ENCODE measurements around the gene MMP7. TPM values are rescaled to one million over a fixed set of nuclear protein-coding genes. Genes with fewer than 3 reads are reported as not detected.

Gene MMP7, protein sequence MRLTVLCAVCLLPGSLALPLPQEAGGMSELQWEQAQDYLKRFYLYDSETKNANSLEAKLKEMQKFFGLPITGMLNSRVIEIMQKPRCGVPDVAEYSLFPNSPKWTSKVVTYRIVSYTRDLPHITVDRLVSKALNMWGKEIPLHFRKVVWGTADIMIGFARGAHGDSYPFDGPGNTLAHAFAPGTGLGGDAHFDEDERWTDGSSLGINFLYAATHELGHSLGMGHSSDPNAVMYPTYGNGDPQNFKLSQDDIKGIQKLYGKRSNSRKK
- not detected for total RNA-seq

DNA sequence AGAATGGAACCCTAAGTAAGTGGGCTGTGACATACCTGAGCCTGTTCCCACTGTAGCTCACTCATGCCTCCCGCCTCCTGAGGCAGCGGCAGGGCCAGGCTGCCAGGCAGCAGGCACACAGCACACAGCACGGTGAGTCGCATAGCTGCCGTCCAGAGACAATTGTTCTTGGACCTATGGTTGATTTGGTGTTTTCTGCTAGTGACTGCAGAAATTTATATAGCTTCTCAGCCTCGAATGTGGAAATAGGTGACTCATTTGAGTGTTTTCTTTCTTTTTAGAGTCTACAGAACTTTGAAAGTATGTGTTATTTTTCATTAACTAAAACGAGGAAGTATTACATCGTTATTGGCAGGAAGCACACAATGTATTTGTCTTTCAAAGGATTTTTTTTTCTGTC lies at the start of gene MMP7:
MMP7 (minus strand) TSS at position 190 of the 400 bp plus-strand sequence; CDS start at position 143, 47 bp downstream.
- DNase-seq (ENCODE audit: low spot score in 2 of 2) (no peak), ATAC-seq (no peak)
- Mint-ChIP-seq H3K27ac (no peak within 1 kb of the TSS), H3K9me3 (no peaks in the 10 kb centered on the region), H3K36me3 (no peaks in the 10 kb centered on the region)

DNA sequence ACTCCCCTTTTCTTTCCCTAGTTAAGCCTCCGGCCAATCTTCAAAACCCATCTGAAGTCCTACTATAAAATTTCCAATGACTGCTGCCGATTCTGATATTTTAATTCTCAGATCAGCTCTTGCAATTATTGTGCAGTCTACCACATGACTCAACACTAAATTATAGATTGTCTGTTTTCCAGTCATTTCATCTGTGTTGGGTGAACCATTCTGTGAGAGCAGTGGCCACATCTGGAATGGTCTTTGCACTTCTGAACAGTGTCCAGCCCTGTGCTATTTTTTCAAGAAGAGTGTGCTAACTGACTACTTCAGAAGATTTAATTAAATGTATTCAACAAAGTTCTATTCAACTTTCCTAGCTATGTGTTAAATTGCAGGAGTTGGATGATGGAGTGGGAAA lies 47.2 kb upstream of the MMP7 start:
- no peaks in the 10 kb centered on the region for H3K36me3 Mint-ChIP-seq
- DNase-seq (ENCODE audit: low spot score in 2 of 2) (no peak), ATAC-seq (no peak)
- no peak overlapping the region for H3K27ac Mint-ChIP-seq
- H3K9me3 Mint-ChIP-seq = peaks cover 0 to 12% of the 10 kb centered on the region in 2 donors

DNA sequence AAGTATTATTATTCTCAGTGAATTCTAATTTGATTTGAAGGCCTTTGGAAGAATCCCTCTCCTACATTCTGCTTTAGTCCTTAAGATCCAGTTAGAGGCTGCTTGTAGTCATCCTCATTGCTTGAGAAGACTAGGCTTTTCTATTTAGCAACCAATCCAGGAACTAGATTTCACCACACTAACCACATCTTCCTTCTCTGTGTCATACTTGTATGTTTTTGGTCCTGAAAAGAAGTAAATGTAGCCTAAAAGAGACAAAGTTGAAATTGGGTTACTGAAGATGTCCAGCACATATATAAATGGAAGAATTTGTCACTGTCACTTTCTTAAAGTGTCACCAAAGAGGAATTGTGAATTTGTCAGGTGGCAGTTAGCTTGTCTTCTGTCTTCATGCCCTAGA lies 46.6 kb upstream of the MMP7 start:
- H3K9me3 Mint-ChIP-seq = peaks cover 0 to 11% of the 10 kb centered on the region in 2 donors
- H3K27ac Mint-ChIP-seq = no peak overlapping the region
- DNase-seq (ENCODE audit: low spot score in 2 of 2) = no peak
- H3K36me3 Mint-ChIP-seq = peaks cover 0 to 3% of the 10 kb centered on the region in 2 donors
- peak; percentile 35 to 39 for ATAC-seq

DNA sequence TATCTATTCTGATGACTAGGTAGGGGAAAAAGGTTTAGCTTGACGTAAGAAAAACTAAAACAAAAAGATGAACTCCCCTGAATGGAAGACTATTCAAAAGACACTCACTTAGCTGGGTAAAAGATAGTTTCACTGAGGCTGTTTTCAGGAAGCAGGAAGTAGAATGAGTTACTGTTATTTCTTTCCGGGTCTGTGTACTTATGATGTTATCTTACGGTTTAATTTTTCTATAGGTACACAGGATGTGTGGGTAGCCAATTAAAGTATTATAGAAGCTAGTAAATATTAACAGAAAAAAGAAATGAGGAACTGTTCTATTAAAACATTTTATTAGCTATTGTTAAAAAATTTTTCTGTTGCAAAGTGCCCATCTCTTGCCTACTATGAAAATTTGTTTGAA lies 45.8 kb upstream of the MMP7 start:
- Mint-ChIP-seq H3K9me3 (peaks cover 0 to 17% of the 10 kb centered on the region in 2 donors), H3K27ac (no peak overlapping the region)
- no peak for ATAC-seq

DNA sequence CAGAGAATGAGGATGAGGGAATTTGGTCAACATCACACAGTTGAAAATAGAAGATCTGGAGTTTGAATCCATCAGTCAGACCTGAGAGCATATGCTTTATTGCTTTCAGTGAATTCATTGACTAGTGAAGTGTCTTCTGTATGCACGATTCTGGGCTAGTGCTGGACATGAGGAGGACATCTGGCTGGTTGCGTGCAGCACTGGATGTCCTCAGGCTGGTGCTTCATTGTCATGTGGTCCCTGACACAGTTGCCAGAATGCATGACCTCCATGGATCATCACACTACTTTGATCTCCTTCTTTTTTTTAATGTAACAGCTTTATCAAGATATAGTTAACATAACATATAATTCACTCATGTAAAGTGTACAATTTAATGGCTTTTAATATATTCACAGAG lies 44.5 kb upstream of the MMP7 start:
- H3K27ac Mint-ChIP-seq = no peak overlapping the region
- peaks cover 0 to 8% of the 10 kb centered on the region in 2 donors for H3K36me3 Mint-ChIP-seq
- DNase-seq (ENCODE audit: low spot score in 2 of 2) (no peak), ATAC-seq (no peak)
- H3K9me3 Mint-ChIP-seq = peaks cover 0 to 14% of the 10 kb centered on the region in 2 donors

More for the DNA sequence above, 45.8 kb upstream of the MMP7 start:
- DNase-seq (ENCODE audit: low spot score in 2 of 2) = no peak
- H3K36me3 Mint-ChIP-seq = peaks cover 0 to 8% of the 10 kb centered on the region in 2 donors

DNA sequence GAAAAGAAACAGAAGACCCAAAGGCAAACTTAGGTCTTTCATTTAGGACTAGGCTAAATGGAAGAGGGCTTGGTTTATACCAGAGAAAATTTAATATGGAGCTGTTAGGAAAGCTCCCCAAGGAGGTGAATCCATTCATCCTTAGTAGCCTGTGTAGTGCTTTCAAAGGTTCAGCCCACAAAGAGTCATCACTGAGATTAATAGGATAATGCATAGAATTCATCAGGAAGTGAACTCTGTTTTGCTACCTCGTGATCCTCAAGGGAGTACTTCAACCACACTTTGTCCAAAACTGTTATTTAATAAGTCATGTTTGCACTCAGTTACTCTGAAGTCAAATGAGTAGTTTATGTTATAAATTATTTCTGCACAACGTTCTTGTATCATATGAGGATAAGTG lies 43.3 kb upstream of the MMP7 start:
- H3K27ac Mint-ChIP-seq = no peak overlapping the region
- ATAC-seq = no peak

DNA sequence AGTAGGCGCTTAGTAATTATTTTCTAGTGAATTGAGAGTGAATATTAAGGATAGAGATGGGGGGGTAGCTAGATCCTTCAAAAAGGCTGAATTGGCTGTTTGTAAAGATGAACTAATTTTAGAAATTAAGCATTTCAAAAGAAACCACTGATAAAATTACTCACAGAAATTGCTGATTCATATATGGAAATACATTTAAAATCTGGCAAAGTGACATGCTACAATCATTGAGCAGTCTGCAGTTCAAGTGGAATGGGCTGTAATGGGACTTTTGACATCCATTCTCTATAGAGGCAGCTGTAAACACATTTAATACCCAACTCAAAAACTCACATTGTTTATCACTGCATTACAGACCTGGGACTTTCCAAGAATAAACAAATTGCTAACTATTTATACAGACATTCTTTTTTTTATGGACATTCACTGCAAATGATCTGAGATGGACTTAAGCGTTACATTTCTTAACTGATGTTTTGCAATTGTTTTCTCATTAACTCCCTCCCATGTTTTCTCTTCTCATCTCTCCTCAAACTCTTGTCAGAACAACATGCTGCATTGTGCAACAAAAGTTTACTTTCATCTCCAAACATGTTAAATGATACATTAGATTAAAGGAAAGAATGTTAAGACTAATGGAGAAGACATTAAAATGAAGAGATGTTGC lies 42.1 kb upstream of the MMP7 start:
- Mint-ChIP-seq H3K9me3 (peaks cover 5 to 26% of the 10 kb centered on the region in 2 donors), H3K36me3 (peaks cover 13 to 26% of the 10 kb centered on the region in 2 donors), H3K27ac (no peak overlapping the region)
- DNase-seq (ENCODE audit: low spot score in 2 of 2) = no peak
- ATAC-seq = no peak

More for the DNA sequence above, 43.3 kb upstream of the MMP7 start:
- Mint-ChIP-seq H3K9me3 (peaks cover 5 to 20% of the 10 kb centered on the region in 2 donors), H3K36me3 (peaks cover 6 to 14% of the 10 kb centered on the region in 2 donors)
- no peak for DNase-seq (ENCODE audit: low spot score in 2 of 2)

DNA sequence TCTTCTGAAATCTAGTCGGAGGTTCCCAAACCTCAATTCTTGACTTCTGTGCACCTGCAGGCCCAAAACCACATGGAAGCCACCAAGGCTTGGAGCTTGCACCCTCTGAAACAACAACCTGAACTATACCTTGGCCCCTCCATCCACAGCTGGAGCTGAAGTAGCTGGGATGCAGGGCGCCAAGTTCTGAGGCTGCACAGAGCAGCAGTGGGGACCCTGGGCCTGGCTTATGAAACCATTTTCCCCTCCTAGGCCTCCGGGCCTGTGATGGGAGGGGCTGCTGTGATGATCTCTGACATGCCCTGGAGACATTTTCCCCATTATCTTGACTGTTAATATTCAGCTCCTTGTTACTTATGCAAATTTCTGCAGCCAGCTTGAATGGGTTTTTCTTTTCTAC lies 38.3 kb upstream of the MMP7 start:
- H3K27ac Mint-ChIP-seq = no peak overlapping the region
- no peak for DNase-seq (ENCODE audit: low spot score in 2 of 2)
- H3K36me3 Mint-ChIP-seq = peaks cover 13 to 35% of the 10 kb centered on the region in 2 donors
- peaks cover 10 to 28% of the 10 kb centered on the region in 2 donors for H3K9me3 Mint-ChIP-seq
- no peak for ATAC-seq

DNA sequence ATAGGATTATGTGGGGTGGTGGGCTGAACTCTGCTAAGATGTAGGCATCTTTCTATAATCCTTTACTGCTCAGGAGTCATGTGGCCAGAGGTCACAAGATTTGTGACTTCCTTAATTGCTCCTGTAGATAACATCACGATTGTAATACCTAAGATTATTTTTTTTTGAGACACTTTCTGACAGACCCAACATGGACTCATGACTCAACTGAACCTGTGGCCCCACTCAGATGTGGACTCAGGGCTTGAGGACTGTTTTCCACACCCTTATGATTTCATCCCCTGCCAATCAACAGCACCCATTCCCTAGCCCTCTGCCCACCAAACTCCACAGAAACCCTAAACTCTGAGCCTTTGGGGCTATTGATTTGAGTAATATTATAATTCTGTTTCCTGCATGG lies 35.6 kb upstream of the MMP7 start:
- Mint-ChIP-seq H3K9me3 (peaks cover 10 to 18% of the 10 kb centered on the region in 2 donors), H3K36me3 (peaks cover 13 to 27% of the 10 kb centered on the region in 2 donors), H3K27ac (peak overlapping the region in 1 of 2 donors; percentile 22)
- ATAC-seq (no peak), DNase-seq (ENCODE audit: low spot score in 2 of 2) (no peak)

DNA sequence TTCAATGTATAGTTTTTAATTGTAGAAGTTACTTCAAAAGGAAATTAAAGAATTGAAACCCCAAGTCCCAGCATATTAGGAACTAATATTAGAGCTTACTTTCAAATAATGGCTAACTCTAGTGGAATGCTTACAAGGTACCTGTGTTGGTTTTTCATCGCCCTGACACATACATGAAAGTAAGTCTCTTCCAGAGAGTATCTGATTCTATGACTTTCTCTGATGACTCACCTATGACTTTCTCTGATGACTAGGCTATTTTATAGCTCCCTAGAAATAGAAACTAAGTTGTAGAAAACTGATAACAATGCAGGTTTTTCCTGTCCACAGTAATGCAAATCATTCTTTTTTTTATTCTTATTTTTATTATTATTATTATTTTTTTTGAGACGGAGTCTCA lies 33.6 kb upstream of the MMP7 start:
- ATAC-seq (peak; percentile 91 to 95), DNase-seq (ENCODE audit: low spot score in 2 of 2) (no peak)
- peaks cover 5 to 13% of the 10 kb centered on the region in 2 donors for H3K9me3 Mint-ChIP-seq
- H3K27ac Mint-ChIP-seq = no peak overlapping the region
- peaks cover 9 to 23% of the 10 kb centered on the region in 2 donors for H3K36me3 Mint-ChIP-seq

DNA sequence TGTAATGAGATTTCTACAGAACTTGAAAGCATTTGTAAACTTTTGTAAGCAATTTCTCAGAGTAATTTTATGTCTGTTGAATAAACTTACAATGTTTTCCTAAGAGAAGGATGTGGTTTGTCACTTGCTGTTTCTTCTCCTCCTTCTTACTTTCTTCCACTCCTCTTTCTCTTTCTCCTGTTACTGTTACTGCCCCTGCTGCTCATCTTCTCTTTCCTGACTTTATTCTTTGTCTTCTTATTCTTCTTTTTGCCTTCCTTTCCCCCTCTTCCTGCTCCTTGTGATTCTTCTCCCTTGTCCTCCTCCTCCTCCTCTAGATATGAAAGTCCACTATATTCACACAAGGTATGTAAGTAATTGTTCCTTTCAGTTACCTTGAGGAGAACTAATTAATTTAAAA lies 31.1 kb upstream of the MMP7 start:
- peaks cover 4% of the 10 kb centered on the region in 2 donors for H3K9me3 Mint-ChIP-seq
- DNase-seq (ENCODE audit: low spot score in 2 of 2) = no peak
- H3K27ac Mint-ChIP-seq = no peak overlapping the region
- H3K36me3 Mint-ChIP-seq = peaks cover 0 to 7% of the 10 kb centered on the region in 2 donors
- ATAC-seq = no peak

DNA sequence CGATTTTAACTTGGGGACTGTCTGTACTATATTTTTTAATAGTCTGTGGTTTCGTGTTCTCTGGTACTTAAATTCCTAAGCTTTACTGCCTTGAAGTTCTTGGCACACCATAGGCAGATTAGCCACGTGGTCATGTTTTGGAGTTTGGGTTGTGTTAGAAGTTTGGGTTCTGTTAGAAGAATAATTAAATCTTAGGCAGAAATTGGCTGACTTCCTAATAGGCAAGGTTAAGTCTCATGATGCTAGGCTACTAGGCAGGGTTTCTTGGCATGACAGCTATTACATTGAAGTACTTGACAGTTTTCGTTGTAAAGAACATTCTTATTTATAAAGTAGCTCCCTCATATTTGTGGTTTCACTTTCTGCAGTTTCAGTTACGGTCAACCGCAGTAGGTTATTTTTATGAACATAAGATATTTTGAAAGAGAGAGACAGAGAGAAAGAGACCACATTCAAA lies 30.0 kb upstream of the MMP7 start:
- ATAC-seq = peak; percentile 63 to 67
- Mint-ChIP-seq H3K27ac (peak overlapping the region in 1 of 2 donors; percentile 17), H3K36me3 (no peaks in the 10 kb centered on the region), H3K9me3 (no peaks in the 10 kb centered on the region)
- DNase-seq (ENCODE audit: low spot score in 2 of 2) = no peak

DNA sequence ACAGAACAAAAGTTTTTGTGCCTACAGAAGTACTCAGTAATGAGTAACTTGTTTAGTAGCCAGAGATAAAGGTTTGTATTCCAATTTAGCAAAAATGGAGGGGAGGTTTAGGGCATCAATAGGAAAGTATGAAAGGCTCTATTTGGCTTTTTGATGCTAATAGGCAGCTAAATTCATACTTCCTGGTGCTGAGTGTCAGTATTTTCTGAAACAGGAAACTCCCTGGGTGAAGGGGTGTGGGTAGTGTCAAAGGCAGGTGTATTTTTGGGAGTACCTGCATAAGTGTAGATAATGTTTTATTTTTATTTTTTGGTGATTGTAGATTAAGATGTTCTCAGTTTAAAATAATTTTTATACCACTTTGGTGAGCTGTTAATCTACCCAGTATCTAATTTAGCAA lies 29.3 kb upstream of the MMP7 start:
- ATAC-seq (no peak), DNase-seq (ENCODE audit: low spot score in 2 of 2) (no peak)
- no peaks in the 10 kb centered on the region for H3K9me3 Mint-ChIP-seq
- H3K36me3 Mint-ChIP-seq = no peaks in the 10 kb centered on the region
- H3K27ac Mint-ChIP-seq = no peak overlapping the region

DNA sequence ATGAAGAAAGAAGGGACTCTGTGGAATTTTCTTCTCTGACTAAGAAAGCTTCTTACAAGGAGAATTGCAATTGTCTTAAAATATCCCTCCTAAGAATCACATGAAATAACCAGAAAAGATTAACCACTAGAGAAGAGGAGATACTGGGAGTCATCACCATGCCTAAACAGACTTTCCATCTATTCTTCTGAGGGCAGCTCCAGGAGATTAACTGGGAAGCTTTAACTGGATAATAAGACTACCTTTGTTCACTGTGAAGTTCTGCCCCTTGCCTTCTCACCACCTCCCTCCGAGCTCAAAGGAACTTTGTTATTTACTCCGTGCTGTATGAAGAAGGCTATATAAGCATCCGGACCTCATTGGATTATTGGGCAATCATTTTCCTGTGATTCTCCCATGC lies 24.5 kb upstream of the MMP7 start:
- Mint-ChIP-seq H3K27ac (no peak overlapping the region), H3K36me3 (no peaks in the 10 kb centered on the region), H3K9me3 (no peaks in the 10 kb centered on the region)
- ATAC-seq (no peak), DNase-seq (ENCODE audit: low spot score in 2 of 2) (no peak)

DNA sequence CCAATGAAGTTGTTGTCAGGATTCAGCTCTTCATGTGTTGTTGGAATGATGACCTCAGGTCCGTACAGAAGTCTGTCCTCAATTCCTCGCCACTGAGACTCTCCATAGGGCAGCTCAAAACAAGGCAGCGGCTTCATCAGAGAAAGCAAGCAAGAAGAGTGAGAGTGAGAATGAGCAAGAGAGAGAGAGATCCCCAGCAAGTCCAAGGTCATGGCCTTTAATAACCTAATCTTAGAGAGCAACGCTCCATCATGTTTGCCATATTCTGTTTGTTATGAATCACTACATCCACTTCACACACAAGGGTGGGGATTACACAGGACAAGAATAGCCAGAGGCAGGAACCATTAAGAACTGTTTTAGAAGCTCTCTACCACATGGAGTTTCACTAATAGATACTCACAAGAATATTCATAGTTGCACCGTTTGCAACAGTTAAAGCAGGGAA lies 23.3 kb upstream of the MMP7 start:
- Mint-ChIP-seq H3K9me3 (no peaks in the 10 kb centered on the region), H3K36me3 (no peaks in the 10 kb centered on the region), H3K27ac (no peak overlapping the region)
- ATAC-seq = no peak
- DNase-seq (ENCODE audit: low spot score in 2 of 2) = no peak

DNA sequence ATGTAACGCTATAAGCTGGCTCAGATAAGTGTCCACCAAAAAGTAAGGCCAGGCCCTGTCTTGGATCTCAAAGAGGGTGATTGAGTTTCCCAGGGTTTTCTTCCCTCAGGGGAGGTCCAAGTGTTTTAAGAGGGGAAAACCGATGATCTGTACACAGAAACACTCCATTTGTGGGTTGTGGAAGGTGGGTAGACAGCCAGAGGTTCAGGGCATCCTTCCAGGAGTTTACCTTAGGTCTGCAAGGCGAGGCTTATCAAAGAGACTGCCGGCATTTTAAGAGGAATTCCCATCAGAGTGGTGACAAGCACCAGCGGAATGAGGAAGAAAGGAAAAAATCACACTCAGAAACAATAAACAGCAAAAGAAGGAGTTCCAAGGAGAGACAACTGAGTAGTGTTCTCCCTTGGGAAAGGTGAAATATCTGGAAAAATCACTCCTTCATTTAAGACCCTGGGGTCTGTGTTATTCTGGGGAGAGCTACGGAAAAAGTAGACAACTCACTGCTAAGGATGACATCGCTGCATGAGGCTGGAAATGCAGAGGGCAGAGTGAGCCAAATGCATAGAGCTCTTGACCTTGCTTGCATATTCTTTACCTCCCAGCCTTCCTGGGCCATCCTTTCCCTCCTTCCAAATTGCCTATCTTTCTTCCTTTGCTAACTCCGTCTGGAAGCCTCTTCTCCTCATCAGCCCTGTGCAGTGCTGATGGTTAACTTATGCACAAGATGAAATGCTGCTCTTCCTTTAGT lies 22.1 kb upstream of the MMP7 start:
- DNase-seq (ENCODE audit: low spot score in 2 of 2) = no peak
- no peak overlapping the region for H3K27ac Mint-ChIP-seq
- H3K36me3 Mint-ChIP-seq = no peaks in the 10 kb centered on the region
- ATAC-seq = no peak
- H3K9me3 Mint-ChIP-seq = no peaks in the 10 kb centered on the region

DNA sequence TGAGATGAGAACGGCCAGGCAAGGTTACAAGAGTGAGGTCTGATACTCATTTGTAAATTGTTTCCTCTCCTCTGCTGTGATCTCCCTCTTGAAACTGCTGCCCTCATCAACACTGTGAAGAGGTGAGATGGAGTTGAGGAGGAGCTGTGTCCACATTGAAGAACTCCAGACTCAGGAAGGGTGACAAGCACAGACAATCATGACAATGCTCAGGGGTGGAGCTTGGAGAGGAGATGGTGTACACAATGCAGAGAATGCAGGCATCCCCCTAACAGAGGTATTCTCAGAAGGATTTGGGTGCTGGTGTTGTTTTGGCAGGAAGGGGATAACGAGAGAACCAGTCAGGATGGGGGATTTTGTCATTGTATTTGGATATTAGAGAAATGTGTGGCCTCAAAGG lies 21.5 kb upstream of the MMP7 start:
- DNase-seq (ENCODE audit: low spot score in 2 of 2) = no peak
- no peaks in the 10 kb centered on the region for H3K9me3 Mint-ChIP-seq

More for the DNA sequence above, 21.5 kb upstream of the MMP7 start:
- Mint-ChIP-seq H3K27ac (no peak overlapping the region), H3K36me3 (no peaks in the 10 kb centered on the region)
- no peak for ATAC-seq

Measured in activated naive CD4-positive, alpha-beta T cell treated with anti-CD3 and anti-CD28 coated beads, Interleukin-2, amount 50 U/mL, for 72 hours (primary cell).